OCI-LY1 (cell line): ENCODE data around the gene PLCG1.

ENCODE experiments used
- H2AFZ ChIP-seq: fragments of 200-600 bp; sonication (generic), shearing (Covaris generic); 2 replicates; pipeline ENCODE4 v1.6.0; 2014; ENCODE audit warnings: antibody characterized with exemption, mild to moderate bottlenecking, low read length
- H3F3A ChIP-seq: fragments of 200-600 bp; sonication (generic), shearing (Covaris generic); 2 replicates; pipeline ENCODE4 v1.6.0; 2014; ENCODE audit warnings: mild to moderate bottlenecking, antibody characterized with exemption, low read length, moderate library complexity; ENCODE audit not compliant: insufficient read depth
- H3K27ac ChIP-seq: fragments of 200-600 bp; sonication (generic); 2 replicates; pipeline ENCODE4 v1.5.1; 2014; ENCODE audit warnings: low read length, mixed run types, mild to moderate bottlenecking, low read depth; ENCODE audit not compliant: poor library complexity, severe bottlenecking
- H3K27me3 ChIP-seq: fragments of 200-600 bp; sonication (generic); 2 replicates; pipeline ENCODE4 v1.6.0; 2014; ENCODE audit warnings: antibody characterized with exemption, mild to moderate bottlenecking, low read length, moderate library complexity; ENCODE audit not compliant: insufficient read depth
- H3K36me3 ChIP-seq: fragments of 200-600 bp; sonication (generic); 2 replicates; pipeline ENCODE4 v1.6.1; 2014; ENCODE audit warnings: mild to moderate bottlenecking, antibody characterized with exemption, low read length, moderate library complexity, mixed read lengths; ENCODE audit not compliant: insufficient read depth
- H3K4me1 ChIP-seq: fragments of 200-600 bp; sonication (generic); 2 replicates; pipeline ENCODE4 v1.5.1; 2014; ENCODE audit warnings: mild to moderate bottlenecking, low read length, moderate library complexity; ENCODE audit not compliant: insufficient read depth, severe bottlenecking
- H3K4me2 ChIP-seq: fragments of 200-600 bp; sonication (generic), shearing (Covaris generic); 2 replicates; pipeline ENCODE4 v1.6.1; 2014; ENCODE audit warnings: low read length
- H3K4me3 ChIP-seq: fragments of 200-600 bp; sonication (generic); 2 replicates; pipeline ENCODE4 v1.5.1; 2014; ENCODE audit warnings: low read length, low read depth, mild to moderate bottlenecking, mixed read lengths; ENCODE audit not compliant: poor library complexity, severe bottlenecking
- H3K79me2 ChIP-seq: fragments of 200-600 bp; shearing (Covaris generic); 2 replicates; pipeline ENCODE4 v1.6.1; 2016; ENCODE audit warnings: mixed run types, low read length, mixed read lengths; ENCODE audit not compliant: insufficient read depth
- H3K9ac ChIP-seq: fragments of 200-600 bp; sonication (generic), shearing (Covaris generic); 2 replicates; pipeline ENCODE4 v1.6.1; 2014; ENCODE audit warnings: mild to moderate bottlenecking, low read length, mixed read lengths
- H3K9me2 ChIP-seq: fragments of 200-600 bp; sonication (generic), shearing (Covaris generic); 2 replicates; pipeline ENCODE4 v1.6.1; 2014; ENCODE audit warnings: low read depth, mild to moderate bottlenecking, low read length, mixed read lengths
- H3K9me3 ChIP-seq: fragments of 200-600 bp; shearing (Covaris generic); 2 replicates; pipeline ENCODE4 v1.6.1; 2014; ENCODE audit warnings: low read length, mixed read lengths
- H4K20me1 ChIP-seq: fragments of 200-600 bp; sonication (generic), shearing (Covaris generic); 2 replicates; pipeline ENCODE4 v1.6.0; 2016; ENCODE audit warnings: mild to moderate bottlenecking, low read length; ENCODE audit not compliant: insufficient read depth
- EZH2 ChIP-seq: fragments of 200-600 bp; sonication (generic), shearing (Covaris generic); IDR thresholded peaks from 2 replicates; pipeline ENCODE4 v1.8.0; 2017; ENCODE audit warnings: borderline replicate concordance, mixed run types, mild to moderate bottlenecking, antibody characterized with exemption, low read length, moderate library complexity, mixed read lengths
- TF ChIP-seq, protein P1 (sequence below): fragments of 200-600 bp; sonication (generic), shearing (Covaris generic); IDR thresholded peaks from 2 replicates; pipeline ENCODE4 v1.5.1; 2017; ENCODE audit warnings: mild to moderate bottlenecking, antibody characterized with exemption, low read length, moderate library complexity, mixed read lengths

Gene PLCG1

GRCh38 chr20:41145821-41146620 lies 8.7 kb downstream of the PLCG1 start:
- no peaks in the 10 kb centered on the region for H4K20me1 ChIP-seq
- H3F3A ChIP-seq, result no peaks in the 10 kb centered on the region
- no peaks in the 10 kb centered on the region for H3K9me2 ChIP-seq
- no peaks in the 10 kb centered on the region for H3K27me3 ChIP-seq
- peaks cover 8% of the 10 kb centered on the region; the same call in 1 of the 2 replicates for H3K36me3 ChIP-seq
- H3K4me2 ChIP-seq, result peak overlapping the region; percentile 10; the same call in 1 of the 2 replicates
- TF ChIP-seq EZH2, result no peak
- TF ChIP-seq, protein P1, sequence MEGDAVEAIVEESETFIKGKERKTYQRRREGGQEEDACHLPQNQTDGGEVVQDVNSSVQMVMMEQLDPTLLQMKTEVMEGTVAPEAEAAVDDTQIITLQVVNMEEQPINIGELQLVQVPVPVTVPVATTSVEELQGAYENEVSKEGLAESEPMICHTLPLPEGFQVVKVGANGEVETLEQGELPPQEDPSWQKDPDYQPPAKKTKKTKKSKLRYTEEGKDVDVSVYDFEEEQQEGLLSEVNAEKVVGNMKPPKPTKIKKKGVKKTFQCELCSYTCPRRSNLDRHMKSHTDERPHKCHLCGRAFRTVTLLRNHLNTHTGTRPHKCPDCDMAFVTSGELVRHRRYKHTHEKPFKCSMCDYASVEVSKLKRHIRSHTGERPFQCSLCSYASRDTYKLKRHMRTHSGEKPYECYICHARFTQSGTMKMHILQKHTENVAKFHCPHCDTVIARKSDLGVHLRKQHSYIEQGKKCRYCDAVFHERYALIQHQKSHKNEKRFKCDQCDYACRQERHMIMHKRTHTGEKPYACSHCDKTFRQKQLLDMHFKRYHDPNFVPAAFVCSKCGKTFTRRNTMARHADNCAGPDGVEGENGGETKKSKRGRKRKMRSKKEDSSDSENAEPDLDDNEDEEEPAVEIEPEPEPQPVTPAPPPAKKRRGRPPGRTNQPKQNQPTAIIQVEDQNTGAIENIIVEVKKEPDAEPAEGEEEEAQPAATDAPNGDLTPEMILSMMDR, result no peak
- H3K9ac ChIP-seq, result no peak overlapping the region
- H3K27ac ChIP-seq, result peak overlapping the region; percentile 39
- H3K4me3 ChIP-seq, result no peak overlapping the region
- peaks cover 42% of the 10 kb centered on the region for H3K79me2 ChIP-seq
- no peaks in the 10 kb centered on the region for H3K9me3 ChIP-seq
- H3K4me1 ChIP-seq, result peaks cover 62% of the 10 kb centered on the region
- no peak overlapping the region for H2AFZ ChIP-seq

DNA sequence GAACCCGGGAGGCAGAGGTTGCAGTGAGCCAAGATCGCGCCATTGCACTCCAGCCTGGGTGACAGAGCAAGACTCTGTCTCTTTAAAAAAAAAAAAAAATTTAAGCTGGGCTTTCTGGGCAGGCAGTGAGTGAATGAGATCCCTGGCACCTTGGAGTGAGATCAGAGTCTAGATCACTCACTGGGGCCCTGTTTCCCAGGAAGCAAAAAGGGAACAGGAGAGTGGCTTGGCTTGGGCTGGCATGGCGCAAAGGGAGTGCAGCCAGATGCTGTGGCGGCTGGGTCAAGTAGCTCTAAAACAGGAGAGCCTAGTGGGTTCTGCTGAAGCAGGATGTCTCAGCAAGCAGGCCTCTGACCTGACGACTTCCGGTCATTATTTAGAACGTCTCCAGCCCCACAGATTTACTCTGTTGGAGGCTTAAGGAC lies 10.4 kb downstream of the PLCG1 start:
- H3K36me3 ChIP-seq, result peaks cover 8% of the 10 kb centered on the region; the same call in 1 of the 2 replicates
- H3K4me1 ChIP-seq, result peaks cover 45% of the 10 kb centered on the region
- H3K9me3 ChIP-seq, result no peaks in the 10 kb centered on the region
- H3K9me2 ChIP-seq, result no peaks in the 10 kb centered on the region
- no peaks in the 10 kb centered on the region for H3K27me3 ChIP-seq
- H2AFZ ChIP-seq, result no peak overlapping the region
- H3K4me2 ChIP-seq, result no peak overlapping the region
- TF ChIP-seq EZH2, result no peak
- TF ChIP-seq, protein P1, result no peak
- no peak overlapping the region for H3K27ac ChIP-seq
- no peaks in the 10 kb centered on the region for H3F3A ChIP-seq
- no peak overlapping the region for H3K4me3 ChIP-seq
- no peaks in the 10 kb centered on the region for H4K20me1 ChIP-seq
- H3K9ac ChIP-seq, result no peak overlapping the region
- H3K79me2 ChIP-seq, result peaks cover 29% of the 10 kb centered on the region

DNA sequence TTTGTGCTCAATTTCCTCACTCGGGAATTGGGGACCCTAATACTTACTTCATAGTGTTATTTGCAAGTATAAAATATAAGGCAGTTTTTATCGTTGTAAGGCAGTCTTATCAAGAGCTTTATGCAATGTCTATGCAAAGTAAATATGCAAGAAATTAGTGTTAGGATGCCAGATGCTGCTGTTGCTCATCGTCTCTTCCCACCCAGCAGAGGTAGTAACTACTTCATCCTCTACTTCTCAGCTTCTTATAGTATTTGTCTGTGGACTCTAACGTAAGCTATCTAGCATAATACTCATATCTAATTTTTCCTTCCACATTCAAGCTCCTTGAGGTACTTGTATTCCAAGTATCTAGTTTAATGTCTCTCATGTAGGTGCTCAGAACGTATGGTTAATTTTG lies 11.6 kb downstream of the PLCG1 start:
- H3K9me3 ChIP-seq, result no peaks in the 10 kb centered on the region

More for the DNA sequence above, 11.6 kb downstream of the PLCG1 start:
- H3F3A ChIP-seq, result no peaks in the 10 kb centered on the region
- H2AFZ ChIP-seq, result no peak overlapping the region
- no peak overlapping the region for H3K4me2 ChIP-seq
- no peak overlapping the region for H3K9ac ChIP-seq
- TF ChIP-seq EZH2, result no peak
- TF ChIP-seq, protein P1, result no peak
- H3K4me1 ChIP-seq, result peaks cover 43% of the 10 kb centered on the region
- peaks cover 18% of the 10 kb centered on the region for H3K79me2 ChIP-seq
- peaks cover 7% of the 10 kb centered on the region; the same call in 1 of the 2 replicates for H3K36me3 ChIP-seq
- no peak overlapping the region for H3K27ac ChIP-seq
- H3K4me3 ChIP-seq, result no peak overlapping the region
- H3K27me3 ChIP-seq, result no peaks in the 10 kb centered on the region
- no peaks in the 10 kb centered on the region for H4K20me1 ChIP-seq
- H3K9me2 ChIP-seq, result no peaks in the 10 kb centered on the region
